Umbilical cord (tissue), 2 donors: Measurements from ENCODE around the gene KDM3B. TPM values are rescaled to one million over a fixed set of nuclear protein-coding genes. Genes with fewer than 3 reads are reported as not detected.
A peak's percentile ranks its signal among the peaks of the same experiment; 100 is the strongest.

ENCODE experiments used
- DNase-seq: peaks from one replicate; pipeline ENCODE4 v3.0.0-alpha.2; 2015; ENCODE audit warnings: low spot score
- total RNA-seq: library from RNA; depleted of rRNA; stranded (reverse); fragments of >200 nt; gene quantifications from one replicate; pipeline ENCODE4 v1.2.3, GENCODE V29; 2014; ENCODE audit warnings: low replicate concordance; ENCODE audit not compliant: insufficient read depth

KDM3B gene
- total RNA-seq, 1 donor from 2014 or later: 48.2 TPM

GRCh38 chr5:138346889-138347288 is 5.6 kb upstream of the KDM3B start:
- no peak for DNase-seq

GRCh38 chr5:138349852-138350562 is 2.5 kb upstream of the KDM3B start:
- DNase-seq: no peak

- DNase-seq: no peak
These were observed 2.0 kb upstream of the KDM3B start for GRCh38 chr5:138350563-138350890.

GRCh38 chr5:138351056-138351455 is 1.4 kb upstream of the KDM3B start:
- peak; percentile 56 for DNase-seq

GRCh38 chr5:138351517-138351916 is 968 bp upstream of the KDM3B start:
- no peak for DNase-seq

- peak; percentile 84 for DNase-seq
These were observed 456 bp downstream of the KDM3B start for GRCh38 chr5:138352722-138353559.

- no peak for DNase-seq
These were observed 1.1 kb downstream of the KDM3B start for GRCh38 chr5:138353560-138354080.

GRCh38 chr5:138354387-138354786 is 1.9 kb downstream of the KDM3B start:
- no peak for DNase-seq

- peak; percentile 74 for DNase-seq
These were observed 2.5 kb downstream of the KDM3B start for GRCh38 chr5:138354926-138355378.

- DNase-seq: no peak
These were observed 7.1 kb downstream of the KDM3B start for GRCh38 chr5:138359621-138360020.

GRCh38 chr5:138360941-138361452 is 8.5 kb downstream of the KDM3B start:
- no peak for DNase-seq

GRCh38 chr5:138364576-138364975 is 12.1 kb downstream of the KDM3B start:
- no peak for DNase-seq

GRCh38 chr5:138366632-138367382 is 14.3 kb downstream of the KDM3B start:
- no peak for DNase-seq

- DNase-seq: no peak
These were observed 16.8 kb downstream of the KDM3B start for GRCh38 chr5:138369261-138369660.

GRCh38 chr5:138369706-138370105 is 17.2 kb downstream of the KDM3B start:
- peak; percentile 71 for DNase-seq

- DNase-seq: no peak
These were observed 18.1 kb downstream of the KDM3B start for GRCh38 chr5:138370537-138370936.

GRCh38 chr5:138371454-138371853 is 19.0 kb downstream of the KDM3B start:
- no peak for DNase-seq

- no peak for DNase-seq
These were observed 19.7 kb downstream of the KDM3B start for GRCh38 chr5:138372225-138372624.

GRCh38 chr5:138372653-138373052 is 20.2 kb downstream of the KDM3B start:
- no peak for DNase-seq

- no peak for DNase-seq
These were observed 29.9 kb downstream of the KDM3B start for GRCh38 chr5:138382347-138382746.

- DNase-seq: no peak
These were observed 33.2 kb downstream of the KDM3B start for GRCh38 chr5:138385660-138386059.

- no peak for DNase-seq
These were observed 33.8 kb downstream of the KDM3B start for GRCh38 chr5:138386290-138386689.
